Measurements from ENCODE around the gene PRKRA.
A peak's percentile ranks its signal among the peaks of the same experiment; 100 is the strongest.

The PRKRA gene

DNA sequence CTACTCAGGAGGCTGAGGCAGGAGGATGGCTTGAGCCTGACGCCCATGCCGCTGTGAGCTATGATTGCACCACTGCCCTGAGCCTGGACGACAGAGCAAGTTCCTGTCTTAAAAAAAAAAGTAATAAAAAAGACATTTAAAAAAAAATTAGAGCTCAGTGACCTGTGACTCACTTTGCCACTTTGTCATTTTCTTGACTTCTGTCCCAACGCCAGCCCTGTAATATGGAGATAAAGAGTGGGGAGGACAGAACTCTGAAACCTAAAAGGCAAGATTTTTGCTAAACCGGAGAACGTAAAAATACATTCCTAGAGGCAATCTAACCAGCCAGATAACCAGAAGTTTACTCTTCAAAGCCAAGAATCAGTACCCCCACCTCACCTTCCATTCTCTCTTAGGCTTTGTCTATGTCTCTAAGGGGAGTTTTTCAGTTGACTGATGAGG lies 49.0 kb downstream of the PRKRA start:
- no peak overlapping the region for H4K8ac ChIP-seq (ENCODE audit: low read depth, low read length)
- H4K12ac ChIP-seq (ENCODE audit: low read depth, low read length), result no peak overlapping the region
- H3K79me1 ChIP-seq (ENCODE audit: low read length), result no peaks in the 10 kb centered on the region
- no peak overlapping the region for H3K4me2 ChIP-seq (ENCODE audit: low read length)
- H3K27me3 ChIP-seq (ENCODE audit: insufficient read depth, low read length), result no peaks in the 10 kb centered on the region
- no peak overlapping the region for H3K18ac ChIP-seq (ENCODE audit: low read length)
- no peak overlapping the region for H2BK120ac ChIP-seq (ENCODE audit: insufficient read depth, low read length, poor library complexity)
- no peak overlapping the region for H3K27ac ChIP-seq (ENCODE audit: low read depth, low read length)
- no CpG with 5 or more reads among the region's 6 CpGs for WGBS (ENCODE audit: extremely low coverage, insufficient coverage, insufficient read length)
- H2AK5ac ChIP-seq (ENCODE audit: low read length), result no peak overlapping the region
- H3K4me1 ChIP-seq (ENCODE audit: control insufficient read depth in 1 of 2, insufficient read depth in 2 of 2, low read length in 2 of 2), result peaks cover 0 to 2% of the 10 kb centered on the region in 2 experiments
- H4K91ac ChIP-seq (ENCODE audit: low read depth, low read length), result no peak overlapping the region
- H3K79me2 ChIP-seq (ENCODE audit: control insufficient read depth, insufficient read depth, low read length, poor library complexity), result no peaks in the 10 kb centered on the region
- no peak overlapping the region for H2BK12ac ChIP-seq (ENCODE audit: low read length)
- H3K4ac ChIP-seq (ENCODE audit: low read depth, low read length), result no peak overlapping the region
- H3K36me3 ChIP-seq (ENCODE audit: control insufficient read depth in 1 of 2, insufficient read depth in 2 of 2, low read length in 2 of 2), result no peaks in the 10 kb centered on the region
- no peak overlapping the region for H3K4me3 ChIP-seq (ENCODE audit: low read depth, low read length)
- H3K23ac ChIP-seq (ENCODE audit: low read length), result no peak overlapping the region
- H2AFZ ChIP-seq (ENCODE audit: insufficient read depth, low read length, poor library complexity), result no peak overlapping the region
- no peak overlapping the region for H2BK5ac ChIP-seq (ENCODE audit: low read depth, low read length, poor library complexity)
- no peak overlapping the region for H3K14ac ChIP-seq (ENCODE audit: low read length)
- peak; percentile 35 to 54 for DNase-seq
- H3K9me3 ChIP-seq (ENCODE audit: insufficient read depth, low read depth, low read length), result no peaks in the 10 kb centered on the region
- H3K9ac ChIP-seq (ENCODE audit: low read length), result no peak overlapping the region

DNA sequence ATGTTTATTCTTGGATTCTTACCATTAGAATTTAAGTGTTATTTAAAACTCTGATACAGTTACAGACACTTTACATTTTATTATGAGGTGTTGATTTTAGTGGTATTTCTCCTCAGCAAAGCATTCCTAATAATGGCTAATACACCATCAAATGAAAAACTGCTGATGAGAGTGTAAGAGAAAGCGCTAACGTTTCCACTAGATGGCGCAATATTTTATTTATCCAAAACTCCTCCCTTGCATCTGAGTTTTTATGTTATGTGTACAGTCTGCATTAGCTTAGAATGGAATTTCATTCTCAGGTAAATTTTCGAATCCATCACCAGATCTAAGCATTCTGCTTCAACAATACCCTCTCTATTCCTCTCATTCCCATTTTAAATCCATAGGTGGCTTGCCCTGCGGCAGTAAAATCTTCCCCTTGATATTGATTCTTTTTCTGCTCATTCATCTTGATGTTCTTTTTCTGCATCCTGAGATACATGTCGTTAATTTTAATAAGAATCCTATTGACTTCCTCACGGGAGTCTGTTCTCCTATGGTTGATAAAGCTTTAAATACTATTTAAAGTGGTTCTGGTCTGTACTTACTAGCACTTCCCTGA lies 53.9 kb downstream of the PRKRA start:
- no peak overlapping the region for H2BK12ac ChIP-seq (ENCODE audit: low read length)
- no peaks in the 10 kb centered on the region for H3K36me3 ChIP-seq (ENCODE audit: control insufficient read depth in 1 of 2, insufficient read depth in 2 of 2, low read length in 2 of 2)
- no peaks in the 10 kb centered on the region for H3K4me1 ChIP-seq (ENCODE audit: control insufficient read depth in 1 of 2, insufficient read depth in 2 of 2, low read length in 2 of 2)
- peak; percentile 35 to 85 for DNase-seq
- H2BK120ac ChIP-seq (ENCODE audit: insufficient read depth, low read length, poor library complexity), result no peak overlapping the region
- H4K91ac ChIP-seq (ENCODE audit: low read depth, low read length), result no peak overlapping the region
- H2BK5ac ChIP-seq (ENCODE audit: low read depth, low read length, poor library complexity), result no peak overlapping the region
- no peak overlapping the region for H3K27ac ChIP-seq (ENCODE audit: low read depth, low read length)
- no peak overlapping the region for H3K18ac ChIP-seq (ENCODE audit: low read length)
- no peak overlapping the region for H4K12ac ChIP-seq (ENCODE audit: low read depth, low read length)
- H3K9me3 ChIP-seq (ENCODE audit: insufficient read depth, low read depth, low read length), result no peaks in the 10 kb centered on the region
- H2AFZ ChIP-seq (ENCODE audit: insufficient read depth, low read length, poor library complexity), result no peak overlapping the region
- no peak overlapping the region for H4K8ac ChIP-seq (ENCODE audit: low read depth, low read length)
- no peak overlapping the region for H3K4me2 ChIP-seq (ENCODE audit: low read length)
- no peak overlapping the region for H3K4ac ChIP-seq (ENCODE audit: low read depth, low read length)
- no peak overlapping the region for H3K23ac ChIP-seq (ENCODE audit: low read length)
- H3K14ac ChIP-seq (ENCODE audit: low read length), result no peak overlapping the region
- H3K27me3 ChIP-seq (ENCODE audit: insufficient read depth, low read length), result no peaks in the 10 kb centered on the region
- no peaks in the 10 kb centered on the region for H3K79me2 ChIP-seq (ENCODE audit: control insufficient read depth, insufficient read depth, low read length, poor library complexity)
- H3K79me1 ChIP-seq (ENCODE audit: low read length), result no peaks in the 10 kb centered on the region
- no peak overlapping the region for H3K9ac ChIP-seq (ENCODE audit: low read length)
- H3K4me3 ChIP-seq (ENCODE audit: low read depth, low read length), result no peak overlapping the region
- no peak overlapping the region for H2AK5ac ChIP-seq (ENCODE audit: low read length)
- WGBS (ENCODE audit: extremely low coverage, insufficient coverage, insufficient read length), result 100% methylated on average over 1 of the region's 7 CpGs

DNA sequence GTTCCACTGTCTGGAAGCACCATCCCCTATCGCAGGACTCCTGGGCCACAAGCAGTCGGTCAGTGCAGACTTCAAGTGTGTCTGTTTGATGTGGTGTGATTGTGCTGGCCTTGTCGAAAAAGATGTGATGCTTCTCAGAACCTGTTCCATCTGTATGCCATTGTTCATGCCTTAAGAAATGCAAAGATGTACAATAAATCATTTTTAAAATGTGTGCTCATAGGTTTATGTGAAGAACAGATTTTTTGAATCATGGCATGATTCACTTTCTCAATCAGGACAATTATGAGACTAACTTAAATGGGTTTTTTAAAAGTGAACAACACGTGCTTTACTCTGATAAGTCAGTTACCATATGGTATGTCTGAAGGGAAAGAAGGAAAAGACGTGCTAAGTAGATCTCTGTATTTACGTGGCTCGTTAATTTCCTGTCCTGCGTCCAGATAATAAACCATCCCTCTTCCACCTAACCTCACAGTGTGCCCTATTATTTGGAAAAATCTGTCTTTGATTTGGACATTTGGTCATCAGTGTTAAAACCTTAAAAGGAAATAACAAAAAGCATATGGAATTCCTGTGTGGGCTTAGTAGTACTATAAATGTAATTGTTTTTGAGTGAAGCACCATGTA lies 54.9 kb downstream of the PRKRA start:
- H3K27ac ChIP-seq (ENCODE audit: low read depth, low read length), result no peak overlapping the region
- H3K36me3 ChIP-seq (ENCODE audit: control insufficient read depth in 1 of 2, insufficient read depth in 2 of 2, low read length in 2 of 2), result no peaks in the 10 kb centered on the region
- no CpG with 5 or more reads among the region's 8 CpGs for WGBS (ENCODE audit: extremely low coverage, insufficient coverage, insufficient read length)
- no peak overlapping the region for H3K4me2 ChIP-seq (ENCODE audit: low read length)
- no peaks in the 10 kb centered on the region for H3K79me2 ChIP-seq (ENCODE audit: control insufficient read depth, insufficient read depth, low read length, poor library complexity)
- H2BK12ac ChIP-seq (ENCODE audit: low read length), result no peak overlapping the region
- no peak overlapping the region for H2BK120ac ChIP-seq (ENCODE audit: insufficient read depth, low read length, poor library complexity)
- no peak overlapping the region for H3K23ac ChIP-seq (ENCODE audit: low read length)
- H3K27me3 ChIP-seq (ENCODE audit: insufficient read depth, low read length), result no peaks in the 10 kb centered on the region
- no peaks in the 10 kb centered on the region for H3K9me3 ChIP-seq (ENCODE audit: insufficient read depth, low read depth, low read length)
- no peak overlapping the region for H2AK5ac ChIP-seq (ENCODE audit: low read length)
- H3K4ac ChIP-seq (ENCODE audit: low read depth, low read length), result no peak overlapping the region
- no peak overlapping the region for H3K18ac ChIP-seq (ENCODE audit: low read length)
- no peak overlapping the region for H4K12ac ChIP-seq (ENCODE audit: low read depth, low read length)
- no peak overlapping the region for H2AFZ ChIP-seq (ENCODE audit: insufficient read depth, low read length, poor library complexity)
- H3K9ac ChIP-seq (ENCODE audit: low read length), result no peak overlapping the region
- DNase-seq, result no peak
- H3K14ac ChIP-seq (ENCODE audit: low read length), result no peak overlapping the region
- H3K4me3 ChIP-seq (ENCODE audit: low read depth, low read length), result no peak overlapping the region
- H4K91ac ChIP-seq (ENCODE audit: low read depth, low read length), result no peak overlapping the region
- no peak overlapping the region for H4K8ac ChIP-seq (ENCODE audit: low read depth, low read length)
- H2BK5ac ChIP-seq (ENCODE audit: low read depth, low read length, poor library complexity), result no peak overlapping the region
- no peaks in the 10 kb centered on the region for H3K79me1 ChIP-seq (ENCODE audit: low read length)
- H3K4me1 ChIP-seq (ENCODE audit: control insufficient read depth in 1 of 2, insufficient read depth in 2 of 2, low read length in 2 of 2), result no peaks in the 10 kb centered on the region

DNA sequence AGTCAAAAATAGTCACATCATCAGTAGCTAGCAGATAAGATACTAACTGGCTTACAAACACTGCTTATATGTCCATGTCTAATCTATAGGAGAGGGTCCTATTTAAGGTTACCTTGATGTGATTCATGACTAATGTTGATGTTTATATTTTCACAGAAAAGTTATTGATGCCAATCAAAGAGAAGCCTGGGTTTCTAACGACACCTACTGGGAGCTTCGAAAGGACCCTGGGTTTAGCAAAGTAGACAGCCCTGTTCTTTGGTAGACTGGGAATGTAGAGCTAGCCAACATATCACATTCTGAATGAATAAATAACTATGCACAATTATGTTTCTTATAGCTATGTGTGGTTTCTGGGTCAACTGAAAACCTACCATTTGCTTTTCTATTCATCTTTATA lies 55.7 kb downstream of the PRKRA start:
- H3K23ac ChIP-seq (ENCODE audit: low read length), result no peak overlapping the region
- H2BK5ac ChIP-seq (ENCODE audit: low read depth, low read length, poor library complexity), result no peak overlapping the region
- no peaks in the 10 kb centered on the region for H3K9me3 ChIP-seq (ENCODE audit: insufficient read depth, low read depth, low read length)
- no peak overlapping the region for H3K27ac ChIP-seq (ENCODE audit: low read depth, low read length)
- no peak overlapping the region for H2BK120ac ChIP-seq (ENCODE audit: insufficient read depth, low read length, poor library complexity)
- no peaks in the 10 kb centered on the region for H3K27me3 ChIP-seq (ENCODE audit: insufficient read depth, low read length)
- WGBS (ENCODE audit: extremely low coverage, insufficient coverage, insufficient read length), result no CpG with 5 or more reads among the region's 2 CpGs
- H3K36me3 ChIP-seq (ENCODE audit: control insufficient read depth in 1 of 2, insufficient read depth in 2 of 2, low read length in 2 of 2), result no peaks in the 10 kb centered on the region
- no peak overlapping the region for H3K9ac ChIP-seq (ENCODE audit: low read length)
- no peaks in the 10 kb centered on the region for H3K4me1 ChIP-seq (ENCODE audit: control insufficient read depth in 1 of 2, insufficient read depth in 2 of 2, low read length in 2 of 2)
- no peak overlapping the region for H4K12ac ChIP-seq (ENCODE audit: low read depth, low read length)
- no peak for DNase-seq
- no peaks in the 10 kb centered on the region for H3K79me2 ChIP-seq (ENCODE audit: control insufficient read depth, insufficient read depth, low read length, poor library complexity)
- no peaks in the 10 kb centered on the region for H3K79me1 ChIP-seq (ENCODE audit: low read length)
- H4K8ac ChIP-seq (ENCODE audit: low read depth, low read length), result no peak overlapping the region
- no peak overlapping the region for H4K91ac ChIP-seq (ENCODE audit: low read depth, low read length)
- H2AFZ ChIP-seq (ENCODE audit: insufficient read depth, low read length, poor library complexity), result no peak overlapping the region
- H2BK12ac ChIP-seq (ENCODE audit: low read length), result no peak overlapping the region
- no peak overlapping the region for H3K14ac ChIP-seq (ENCODE audit: low read length)
- no peak overlapping the region for H3K4ac ChIP-seq (ENCODE audit: low read depth, low read length)
- H3K4me3 ChIP-seq (ENCODE audit: low read depth, low read length), result no peak overlapping the region
- H3K18ac ChIP-seq (ENCODE audit: low read length), result no peak overlapping the region
- no peak overlapping the region for H2AK5ac ChIP-seq (ENCODE audit: low read length)
- no peak overlapping the region for H3K4me2 ChIP-seq (ENCODE audit: low read length)

All from trophoblast cell (in vitro differentiated cells and primary cell).